ENCODE results near the gene IVD. TPM values are rescaled to one million over a fixed set of nuclear protein-coding genes. Genes with fewer than 3 reads are reported as not detected.

IVD gene
- total and polyA plus RNA-seq, 2 of the 8 experiments (the other 6 are each of a cell fraction or from before 2014, with no cell fraction given) = 55.2 to 78.8 TPM

- TF ChIP-seq TBP (IDR thresholded peaks at IDR 0.05; ENCODE audit: low read depth, low read length) (no peak), CHD7 (IDR thresholded peaks at IDR 0.05; ENCODE audit: insufficient replicate concordance, low read length) (no peak), ZNF274 (IDR thresholded peaks at IDR 0.05; ENCODE audit: borderline replicate concordance, extremely low read depth, low read length) (no peak), RXRA (IDR thresholded peaks at IDR 0.05; ENCODE audit: insufficient read depth, low read depth, low read length) (no peak)
Measured at GRCh38 chr15:40465939-40466338, 60.3 kb downstream of the IVD start (continued).
